H9 (cell line): Measurements from ENCODE around the gene ITGA4. TPM values are rescaled to one million over a fixed set of nuclear protein-coding genes. Genes with fewer than 3 reads are reported as not detected.

Experiments
- DNase-seq: peaks from one replicate; pipeline ENCODE4 v3.0.0-alpha.2; 2017
- H2AFZ ChIP-seq: one replicate; pipeline ENCODE4 v1.6.1; 2013; ENCODE audit warnings: mild to moderate bottlenecking, low read length, control low read depth, moderate library complexity
- H2AK5ac ChIP-seq: 2 replicates; pipeline ENCODE4 v1.6.1; 2013; ENCODE audit warnings: low read length, control low read depth, mixed read lengths; ENCODE audit not compliant: insufficient read length
- H2BK120ac ChIP-seq: one replicate; pipeline ENCODE4 v1.6.1; 2013; ENCODE audit warnings: low read depth, mild to moderate bottlenecking, low read length, control low read depth, inconsistent platforms; ENCODE audit not compliant: poor library complexity, severe bottlenecking
- H2BK12ac ChIP-seq: 2 replicates; pipeline ENCODE4 v1.6.1; 2013; ENCODE audit warnings: low read length, control low read depth, mixed read lengths, low read depth; ENCODE audit not compliant: insufficient read length
- H2BK15ac ChIP-seq: 2 replicates; pipeline ENCODE4 v1.6.1; 2013; ENCODE audit warnings: low read depth, low read length, control low read depth
- H2BK20ac ChIP-seq: one replicate; pipeline ENCODE4 v1.6.1; 2013; ENCODE audit warnings: low read depth, mild to moderate bottlenecking, low read length, control low read depth, inconsistent platforms; ENCODE audit not compliant: poor library complexity, severe bottlenecking
- H2BK5ac ChIP-seq: 2 replicates; pipeline ENCODE4 v1.6.1; 2013; ENCODE audit warnings: low read length, control low read depth, mixed read lengths; ENCODE audit not compliant: insufficient read length
- H3K14ac ChIP-seq: 2 replicates; pipeline ENCODE4 v1.6.1; 2013; ENCODE audit warnings: low read length, control low read depth; ENCODE audit not compliant: insufficient read depth
- H3K18ac ChIP-seq: 2 replicates; pipeline ENCODE4 v1.6.1; 2013; ENCODE audit warnings: low read depth, mild to moderate bottlenecking, mixed read lengths, low read length, control low read depth; ENCODE audit not compliant: insufficient read length
- H3K23ac ChIP-seq: 2 replicates; pipeline ENCODE4 v1.6.1; 2013; ENCODE audit warnings: low read length, control low read depth, mixed read lengths, low read depth; ENCODE audit not compliant: insufficient read length
- H3K23me2 ChIP-seq: 2 replicates; pipeline ENCODE4 v1.6.1; 2013; ENCODE audit warnings: low read depth, mild to moderate bottlenecking, mixed read lengths, low read length, control low read depth; ENCODE audit not compliant: insufficient read length, poor library complexity, severe bottlenecking
- H3K27ac ChIP-seq: 2 replicates; pipeline ENCODE4 v1.5.1; 2013; ENCODE audit warnings: low read length, control low read depth, mixed read lengths, low read depth; ENCODE audit not compliant: insufficient read length
- H3K27me3 ChIP-seq: 2 replicates; pipeline ENCODE4 v1.6.1; 2013; ENCODE audit warnings: low read length, control low read depth, inconsistent platforms; ENCODE audit not compliant: insufficient read depth
- H3K4ac ChIP-seq: 2 replicates; pipeline ENCODE4 v1.6.1; 2013; ENCODE audit warnings: low read depth, mild to moderate bottlenecking, control low read depth, inconsistent platforms, low read length, moderate library complexity
- H3K4me1 ChIP-seq: 2 replicates; pipeline ENCODE4 v1.6.1; 2013; ENCODE audit warnings: low read length, control low read depth, inconsistent platforms; ENCODE audit not compliant: insufficient read depth
- H3K4me2 ChIP-seq: 2 replicates; pipeline ENCODE4 v1.6.1; 2013; ENCODE audit warnings: low read length, control low read depth, mixed read lengths; ENCODE audit not compliant: insufficient read length, insufficient read depth
- H3K56ac ChIP-seq: 2 replicates; pipeline ENCODE4 v1.6.1; 2013; ENCODE audit warnings: low read depth, mild to moderate bottlenecking, mixed read lengths, low read length, control low read depth; ENCODE audit not compliant: insufficient read length
- H3K79me1 ChIP-seq: 2 replicates; pipeline ENCODE4 v1.6.1; 2013; ENCODE audit warnings: low read depth, mild to moderate bottlenecking, moderate library complexity, low read length, control low read depth, inconsistent platforms; ENCODE audit not compliant: insufficient read depth, poor library complexity, severe bottlenecking
- H3K79me2 ChIP-seq: 2 replicates; pipeline ENCODE4 v1.6.1; 2013; ENCODE audit warnings: low read length, control low read depth, inconsistent platforms; ENCODE audit not compliant: insufficient read depth
- H3K9ac ChIP-seq: 2 replicates; pipeline ENCODE4 v1.6.1; 2013; ENCODE audit warnings: low read length, control low read depth, mixed read lengths; ENCODE audit not compliant: insufficient read length; ENCODE audit errors: extremely low read depth
- H3K9me3 ChIP-seq: one replicate; pipeline ENCODE4 v1.6.1; 2013; ENCODE audit warnings: low read depth, low read length, inconsistent platforms; ENCODE audit not compliant: control insufficient read depth
- H3T11ph ChIP-seq: one replicate; pipeline ENCODE4 v1.6.1; 2013; ENCODE audit warnings: mild to moderate bottlenecking, low read length, control low read depth, inconsistent platforms
- H4K20me1 ChIP-seq: one replicate; pipeline ENCODE4 v1.6.1; 2013; ENCODE audit not compliant: control insufficient read depth, insufficient read length, insufficient read depth
- H4K5ac ChIP-seq: 2 replicates; pipeline ENCODE4 v1.6.1; 2013; ENCODE audit warnings: low read depth, mild to moderate bottlenecking, mixed read lengths, low read length, control low read depth; ENCODE audit not compliant: insufficient read length
- H4K8ac ChIP-seq: replicated peaks from 2 replicates; pipeline ENCODE4 v1.6.1; 2013; ENCODE audit warnings: low read length, control low read depth, mixed read lengths, low read depth; ENCODE audit not compliant: insufficient read length
- H4K91ac ChIP-seq: 2 replicates; pipeline ENCODE4 v1.6.1; 2013; ENCODE audit warnings: low read depth, mild to moderate bottlenecking, moderate library complexity, mixed read lengths, low read length, control low read depth; ENCODE audit not compliant: insufficient read length
- H3K27ac Mint-ChIP-seq, 3 experiments: 2 replicates in 2 of 3; 3 replicates in 1 of 3; pipeline ENCODE4 v1.8.0; 2020 to 2021; ENCODE audit warnings: mixed read lengths in 3 of 3, mild to moderate bottlenecking in 1 of 3, moderate library complexity in 1 of 3
- H3K27me3 Mint-ChIP-seq: 2 replicates; pipeline ENCODE4 v1.8.0; 2021; ENCODE audit warnings: low read depth, mild to moderate bottlenecking, moderate library complexity, mixed read lengths
- H3K36me3 Mint-ChIP-seq, 3 experiments: 2 replicates in 2 of 3; 3 replicates in 1 of 3; pipeline ENCODE4 v1.8.0; 2020 to 2021; ENCODE audit warnings: low read depth in 3 of 3, mixed read lengths in 3 of 3; ENCODE audit not compliant: insufficient read depth in 1 of 3
- H3K4me1 Mint-ChIP-seq, 2 experiments: 2 replicates each; pipeline ENCODE4 v1.8.0; 2020; ENCODE audit warnings: mixed read lengths in 2 of 2
- H3K4me3 Mint-ChIP-seq, 2 experiments: 2 replicates in 1 of 2; 3 replicates in 1 of 2; pipeline ENCODE4 v1.8.0; 2020 to 2021; ENCODE audit warnings: mild to moderate bottlenecking in 2 of 2, mixed read lengths in 2 of 2, moderate library complexity in 1 of 2
- H3K9me3 Mint-ChIP-seq, 2 experiments: 2 replicates in 1 of 2; 3 replicates in 1 of 2; pipeline ENCODE4 v1.8.0; 2020; ENCODE audit warnings: mild to moderate bottlenecking in 2 of 2, mixed read lengths in 2 of 2, moderate library complexity in 1 of 2
- WGBS: extraction: QIAGEN DNeasy Blood & Tissue Kit; methylation state at CpG from one replicate; pipeline ENCODE4 v1.1.7; 2013; ENCODE audit warnings: missing lambda C conversion rate, low lambda C conversion rate, mixed read lengths; ENCODE audit not compliant: insufficient read length; ENCODE audit errors: extremely low coverage; 5-methylcytosine and 5-hydroxymethylcytosine counted together
- total RNA-seq: library from RNA; stranded (reverse); gene quantifications from 2 replicates; pipeline ENCODE4 v1.2.1, GENCODE V29; 2021
- TF ChIP-seq, protein P1 (sequence below): fragments of 200-600 bp; sonication (generic); conservative IDR thresholded peaks from 3 replicates; pipeline ENCODE4 v1.8.0; 2021; ENCODE audit warnings: antibody characterized with exemption, mild to moderate bottlenecking

ITGA4 gene
- total RNA-seq, 1 experiment from 2014 or later = 1.3 TPM

GRCh38 chr2:181585732-181586131 lies 128.5 kb downstream of the ITGA4 start:
- H3K56ac ChIP-seq = no peak overlapping the region
- H3K4me2 ChIP-seq = no peak overlapping the region

More at GRCh38 chr2:181585732-181586131, 128.5 kb downstream of the ITGA4 start:
- no peaks in the 10 kb centered on the region for H4K20me1 ChIP-seq
- WGBS = no CpG with 5 or more reads among the region's 3 CpGs
- H4K5ac ChIP-seq = no peak overlapping the region
- no peak overlapping the region for H2BK15ac ChIP-seq
- H3K9me3 Mint-ChIP-seq = no peaks in the 10 kb centered on the region
- H3K27ac Mint-ChIP-seq = no peak overlapping the region
- no peak overlapping the region for H2BK12ac ChIP-seq
- no peak overlapping the region for H3K18ac ChIP-seq
- H3K23me2 ChIP-seq = no peaks in the 10 kb centered on the region
- H3K36me3 Mint-ChIP-seq = no peaks in the 10 kb centered on the region
- no peak overlapping the region for H4K8ac ChIP-seq
- no peak overlapping the region for H2BK5ac ChIP-seq
- no peaks in the 10 kb centered on the region for H3K9me3 ChIP-seq
- H3K14ac ChIP-seq = no peak overlapping the region
- H3K23ac ChIP-seq = no peak overlapping the region
- no peak for DNase-seq
- no peak overlapping the region for H2AFZ ChIP-seq
- H2AK5ac ChIP-seq = no peak overlapping the region
- H3K27me3 ChIP-seq = no peaks in the 10 kb centered on the region
- no peak overlapping the region for H3T11ph ChIP-seq
- no peaks in the 10 kb centered on the region for H3K79me2 ChIP-seq
- H3K27me3 Mint-ChIP-seq = peaks cover 1% of the 10 kb centered on the region
- H3K4me1 ChIP-seq = no peaks in the 10 kb centered on the region; the same call in 1 of the 2 replicates
- H3K4me3 Mint-ChIP-seq = no peak overlapping the region
- H3K4ac ChIP-seq = no peak overlapping the region
- peaks cover 11 to 14% of the 10 kb centered on the region in 2 experiments for H3K4me1 Mint-ChIP-seq
- H2BK120ac ChIP-seq = no peak overlapping the region
- H3K9ac ChIP-seq = no peak overlapping the region
- no peak overlapping the region for H2BK20ac ChIP-seq
- H4K91ac ChIP-seq = no peak overlapping the region
- no peaks in the 10 kb centered on the region for H3K79me1 ChIP-seq
- no peak overlapping the region for H3K27ac ChIP-seq
- TF ChIP-seq, protein P1, sequence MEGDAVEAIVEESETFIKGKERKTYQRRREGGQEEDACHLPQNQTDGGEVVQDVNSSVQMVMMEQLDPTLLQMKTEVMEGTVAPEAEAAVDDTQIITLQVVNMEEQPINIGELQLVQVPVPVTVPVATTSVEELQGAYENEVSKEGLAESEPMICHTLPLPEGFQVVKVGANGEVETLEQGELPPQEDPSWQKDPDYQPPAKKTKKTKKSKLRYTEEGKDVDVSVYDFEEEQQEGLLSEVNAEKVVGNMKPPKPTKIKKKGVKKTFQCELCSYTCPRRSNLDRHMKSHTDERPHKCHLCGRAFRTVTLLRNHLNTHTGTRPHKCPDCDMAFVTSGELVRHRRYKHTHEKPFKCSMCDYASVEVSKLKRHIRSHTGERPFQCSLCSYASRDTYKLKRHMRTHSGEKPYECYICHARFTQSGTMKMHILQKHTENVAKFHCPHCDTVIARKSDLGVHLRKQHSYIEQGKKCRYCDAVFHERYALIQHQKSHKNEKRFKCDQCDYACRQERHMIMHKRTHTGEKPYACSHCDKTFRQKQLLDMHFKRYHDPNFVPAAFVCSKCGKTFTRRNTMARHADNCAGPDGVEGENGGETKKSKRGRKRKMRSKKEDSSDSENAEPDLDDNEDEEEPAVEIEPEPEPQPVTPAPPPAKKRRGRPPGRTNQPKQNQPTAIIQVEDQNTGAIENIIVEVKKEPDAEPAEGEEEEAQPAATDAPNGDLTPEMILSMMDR = no peak

Other genes starting within 250 kb of the ITGA4 start
- 0.22 TPM in 1 of 2 replicates, not detected in the other for gene CERKL, start 199.7 kb downstream of the ITGA4 start, total RNA-seq
- gene NEUROD1, start 223.1 kb downstream of the ITGA4 start, total RNA-seq = not detected in 2 replicates